ENCODE results near the gene RASAL2. TPM values are rescaled to one million over a fixed set of nuclear protein-coding genes. Genes with fewer than 3 reads are reported as not detected.

Gene RASAL2
- total and polyA plus RNA-seq, 2 of the 13 experiments (the other 11 are each of a cell fraction or from before 2014, with no cell fraction given): 5.4 to 5.9 TPM

DNA sequence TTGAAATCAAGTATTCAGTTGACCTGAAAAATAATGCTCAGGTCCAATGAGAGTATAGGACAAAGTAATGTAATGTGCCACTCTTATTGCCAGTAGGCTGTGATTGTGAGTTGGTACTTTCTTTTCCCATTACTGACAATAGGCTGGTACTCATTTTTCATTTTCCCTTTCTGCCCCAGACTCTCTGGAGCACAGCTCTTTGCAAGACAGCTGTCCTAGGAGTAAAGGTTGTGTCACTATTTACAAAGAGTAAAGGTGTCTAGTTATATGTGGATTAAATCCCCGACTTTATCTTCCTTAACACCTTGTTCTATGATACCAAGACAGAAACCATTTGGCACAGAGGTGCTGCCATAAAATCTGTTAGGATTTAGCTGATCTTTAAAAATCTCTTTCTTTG is 32.3 kb upstream of the RASAL2 start:
- Histone ChIP-seq H3K9me3 (ENCODE audit: low read length) (no peaks in the 10 kb centered on the region), H3K79me2 (ENCODE audit: insufficient read depth, low read length) (no peaks in the 10 kb centered on the region), H3K27me3 (ENCODE audit: control insufficient read depth in 1 of 2, insufficient read depth in 2 of 2, low read length in 2 of 2) (no peaks in the 10 kb centered on the region), H2AFZ (ENCODE audit: low read length) (no peak overlapping the region), H3K9ac (ENCODE audit: insufficient read depth, low read depth, low read length) (no peak overlapping the region), H3K36me3 (replicated peaks in 1 of 2; ENCODE audit: control insufficient read depth in 1 of 2, insufficient read depth in 2 of 2, low read length in 2 of 2) (no peaks in the 10 kb centered on the region), H3K4me3 (replicated peaks in 1 of 3; ENCODE audit: insufficient read depth in 1 of 3, low read depth in 2 of 3, low read length in 3 of 3) (peak overlapping the region in 1 of 3 experiments; percentile 53; a peak in 3 of 6 replicates), H3K27ac (ENCODE audit: extremely low read length, insufficient read depth, low read length) (no peak overlapping the region), H3K4me1 (ENCODE audit: insufficient read depth, low read length) (peaks cover 78% of the 10 kb centered on the region), H4K20me1 (ENCODE audit: insufficient read depth, low read length) (no peaks in the 10 kb centered on the region), H3K4me2 (ENCODE audit: low read depth, low read length) (peak overlapping the region; percentile 81)
- ChIA-PET CTCF (ENCODE audit: low intra/inter-chr PET ratio, low total read pairs) (no interaction called here), POLR2A (interaction anchor here (1.1 to 1.5 kb wide), 6 partner anchors 9 to 32 kb away, joined by 3 to 12 read pairs (median 6); partner anchors contain the start of gene RASAL2)
- WGBS (ENCODE audit: low lambda C conversion rate): 5% methylated on average over 1 of the region's 1 CpG
- intact Hi-C loops (cut with micrococcal nuclease; ENCODE audit: unreplicated experiment): no loop called here
- in situ Hi-C loops (cut with HindIII; ENCODE audit: extremely low pct_ligation_motif_present, low pct_unique_long_range_greater_than_20kb): no loop called here
- no peak for DNase-seq (ENCODE audit: low spot score)
- FAIRE-seq: no peak
- peak; percentile 45 for ATAC-seq
- BruUV-seq (replicated peaks): no TSS peak
- TF ChIP-seq ZNF326 (CRISPR knock-in tag; IDR thresholded peaks at IDR 0.05; ENCODE audit: borderline replicate concordance) (no peak), ARNTL (CRISPR knock-in tag; IDR thresholded peaks at IDR 0.05) (0 out of 2 replicates have a peak, but pooled peaks have one; percentile 2), RNF2 (conservative IDR thresholded peaks at IDR 0.05; ENCODE audit: low read depth) (no peak), SOX6 (IDR thresholded peaks at IDR 0.05) (no peak), SOX6 (CRISPR knock-in tag; IDR thresholded peaks at IDR 0.05) (no peak), PLRG1 (conservative IDR thresholded peaks at IDR 0.05) (no peak), NR2F2 (IDR thresholded peaks at IDR 0.05; ENCODE audit: borderline replicate concordance, low read depth) (0 out of 2 replicates have a peak, but pooled peaks have one; percentile 2), ZNF232 (CRISPR knock-in tag; IDR thresholded peaks at IDR 0.05; ENCODE audit: borderline replicate concordance) (peak; percentile 97)
- TF ChIP-seq, protein P1, sequence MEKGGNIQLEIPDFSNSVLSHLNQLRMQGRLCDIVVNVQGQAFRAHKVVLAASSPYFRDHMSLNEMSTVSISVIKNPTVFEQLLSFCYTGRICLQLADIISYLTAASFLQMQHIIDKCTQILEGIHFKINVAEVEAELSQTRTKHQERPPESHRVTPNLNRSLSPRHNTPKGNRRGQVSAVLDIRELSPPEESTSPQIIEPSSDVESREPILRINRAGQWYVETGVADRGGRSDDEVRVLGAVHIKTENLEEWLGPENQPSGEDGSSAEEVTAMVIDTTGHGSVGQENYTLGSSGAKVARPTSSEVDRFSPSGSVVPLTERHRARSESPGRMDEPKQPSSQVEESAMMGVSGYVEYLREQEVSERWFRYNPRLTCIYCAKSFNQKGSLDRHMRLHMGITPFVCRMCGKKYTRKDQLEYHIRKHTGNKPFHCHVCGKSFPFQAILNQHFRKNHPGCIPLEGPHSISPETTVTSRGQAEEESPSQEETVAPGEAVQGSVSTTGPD (CRISPR knock-in tag; IDR thresholded peaks at IDR 0.05): no peak

Data from HepG2 (cell line).